Measurements from ENCODE around the gene RASGRF2.

DNA sequence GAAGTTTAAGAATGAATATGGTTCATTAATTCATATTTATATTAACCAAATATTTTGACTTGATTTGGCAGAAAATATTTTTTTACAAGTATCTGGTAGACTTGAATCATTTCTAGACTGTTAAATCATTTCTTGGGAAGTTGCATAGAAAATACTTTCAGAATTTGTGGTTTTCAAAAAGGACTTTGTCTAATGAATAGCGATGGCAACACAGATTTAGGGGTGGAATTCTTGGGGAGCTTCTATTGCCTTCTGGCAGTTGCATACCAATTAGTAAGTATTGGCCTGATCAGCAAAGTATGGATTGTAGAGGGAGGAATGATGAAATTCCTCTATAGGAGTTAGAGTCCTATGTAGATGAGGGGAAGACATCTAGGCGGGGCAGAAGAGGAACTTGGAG is 204.3 kb downstream of the RASGRF2 start:
- no peak for TF ChIP-seq EZH2 (IDR thresholded peaks at IDR 0.05; ENCODE audit: insufficient read depth, poor library complexity, severe bottlenecking)
- TF ChIP-seq EZH2phosphoT487 (IDR thresholded peaks at IDR 0.05; ENCODE audit: insufficient read depth, low read depth) = no peak

Measured in GM23248 (cell line).